DMS 273 treated with DMSO at 0.1 percent for 48 hours (cell line): ENCODE data around the gene DARS1.
"Not testable (repeated sequence)": the region's sequence is repeated elsewhere in the genome, so short reads cannot be mapped to it uniquely, and the experiment has no call there.

ENCODE experiments used
- DNase-seq: peaks from one replicate; lab custom pipeline; 2025; lab: John Stamatoyannopoulos, UW

Gene DARS1

GRCh38 chr2:135984199-135985017 is 1.0 kb downstream of the DARS1 start:
- DNase-seq: no peak

DNA sequence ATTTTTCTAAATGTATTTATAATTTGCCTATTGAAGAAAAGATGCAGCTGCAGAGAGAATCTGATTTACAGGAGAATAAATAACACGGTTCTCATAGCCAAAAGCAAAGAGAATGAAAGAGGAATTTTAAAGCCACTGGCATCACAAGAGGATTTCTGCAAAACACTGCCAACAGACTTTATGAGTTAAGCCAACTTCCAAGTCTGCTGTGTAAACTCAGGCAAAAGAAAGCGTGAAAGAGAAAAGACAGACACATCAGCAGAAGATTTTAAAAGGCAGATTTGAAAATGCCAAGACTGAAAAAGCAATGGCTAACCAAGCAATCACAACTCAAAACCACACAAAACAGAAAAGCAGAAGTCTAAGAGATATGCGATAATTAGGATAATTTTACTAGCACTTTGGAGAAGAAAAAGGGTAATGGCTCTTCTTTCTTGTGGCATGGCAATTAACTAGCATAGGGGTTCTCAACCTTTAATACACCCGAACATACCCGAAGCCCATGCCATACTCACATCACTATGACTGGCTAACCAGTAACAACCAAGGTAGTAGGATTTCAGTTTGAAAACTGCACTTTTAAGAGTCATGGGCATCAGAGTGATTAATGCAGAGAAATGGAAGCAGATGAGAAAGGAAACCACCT is 4.9 kb downstream of the DARS1 start:
- no peak for DNase-seq

- DNase-seq: no peak
These were observed 9.7 kb downstream of the DARS1 start for GRCh38 chr2:135975702-135976101.

- DNase-seq: no peak
These were observed 11.4 kb downstream of the DARS1 start for GRCh38 chr2:135974036-135974435.

- no peak for DNase-seq
These were observed 15.6 kb downstream of the DARS1 start for GRCh38 chr2:135969655-135970387.

- no peak for DNase-seq
These were observed 19.7 kb downstream of the DARS1 start for GRCh38 chr2:135965756-135966155.

DNA sequence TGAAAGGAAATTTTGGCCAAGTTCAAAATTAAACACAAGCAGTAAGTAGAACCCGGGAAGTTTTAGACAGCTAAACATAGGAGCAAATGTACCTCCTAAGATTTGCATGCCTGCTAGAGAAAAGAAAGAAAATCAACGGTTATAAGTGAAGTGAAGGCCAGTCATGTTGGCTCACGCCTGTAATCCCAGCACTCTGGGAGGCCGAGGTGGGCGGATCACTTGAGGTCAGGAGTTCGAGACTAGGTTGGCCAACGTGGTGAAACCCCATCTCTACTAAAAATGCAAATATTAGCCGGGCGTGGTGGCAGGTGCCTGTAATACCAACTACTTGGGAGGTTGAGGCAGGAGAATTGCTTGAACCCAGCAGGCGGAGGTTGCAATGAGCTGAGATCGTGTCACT is 21.0 kb downstream of the DARS1 start:
- not testable (repeated sequence) for DNase-seq

- DNase-seq: no peak
These were observed 21.6 kb downstream of the DARS1 start for GRCh38 chr2:135963841-135964240.

DNA sequence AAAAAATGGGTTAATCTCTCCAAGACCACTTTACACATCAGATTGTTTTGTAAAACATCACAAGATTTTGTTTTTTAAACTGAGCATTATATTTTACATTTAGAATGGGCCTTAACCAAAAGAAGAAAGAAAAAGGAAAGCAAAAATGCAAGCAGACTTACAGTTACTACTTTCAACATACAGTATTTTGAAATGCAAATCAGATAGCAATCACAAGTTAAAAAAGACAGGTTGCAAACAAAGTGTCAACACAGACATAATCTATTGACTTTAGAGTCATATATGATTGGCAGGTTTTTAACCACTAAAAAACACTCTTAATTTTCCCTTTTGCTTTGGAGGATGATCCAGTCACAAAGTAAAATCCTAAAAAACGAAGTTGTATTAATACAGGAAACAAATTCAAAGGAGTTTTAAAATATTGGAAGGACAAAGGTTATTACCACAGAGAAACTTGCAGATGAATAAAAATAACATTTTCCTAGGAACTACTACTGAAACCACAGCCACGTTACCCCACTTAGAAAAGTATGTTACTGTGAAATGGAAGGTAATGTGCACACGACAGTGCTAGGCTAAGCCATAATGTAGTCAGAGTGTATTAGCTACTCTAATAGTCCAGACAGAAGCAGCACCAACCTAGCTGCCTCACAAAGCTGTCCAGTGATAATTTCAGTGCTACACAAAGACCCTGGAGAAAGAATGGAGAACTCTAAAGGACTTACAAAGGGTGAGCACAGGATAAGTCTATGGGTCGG is 22.9 kb downstream of the DARS1 start:
- no peak for DNase-seq

DNA sequence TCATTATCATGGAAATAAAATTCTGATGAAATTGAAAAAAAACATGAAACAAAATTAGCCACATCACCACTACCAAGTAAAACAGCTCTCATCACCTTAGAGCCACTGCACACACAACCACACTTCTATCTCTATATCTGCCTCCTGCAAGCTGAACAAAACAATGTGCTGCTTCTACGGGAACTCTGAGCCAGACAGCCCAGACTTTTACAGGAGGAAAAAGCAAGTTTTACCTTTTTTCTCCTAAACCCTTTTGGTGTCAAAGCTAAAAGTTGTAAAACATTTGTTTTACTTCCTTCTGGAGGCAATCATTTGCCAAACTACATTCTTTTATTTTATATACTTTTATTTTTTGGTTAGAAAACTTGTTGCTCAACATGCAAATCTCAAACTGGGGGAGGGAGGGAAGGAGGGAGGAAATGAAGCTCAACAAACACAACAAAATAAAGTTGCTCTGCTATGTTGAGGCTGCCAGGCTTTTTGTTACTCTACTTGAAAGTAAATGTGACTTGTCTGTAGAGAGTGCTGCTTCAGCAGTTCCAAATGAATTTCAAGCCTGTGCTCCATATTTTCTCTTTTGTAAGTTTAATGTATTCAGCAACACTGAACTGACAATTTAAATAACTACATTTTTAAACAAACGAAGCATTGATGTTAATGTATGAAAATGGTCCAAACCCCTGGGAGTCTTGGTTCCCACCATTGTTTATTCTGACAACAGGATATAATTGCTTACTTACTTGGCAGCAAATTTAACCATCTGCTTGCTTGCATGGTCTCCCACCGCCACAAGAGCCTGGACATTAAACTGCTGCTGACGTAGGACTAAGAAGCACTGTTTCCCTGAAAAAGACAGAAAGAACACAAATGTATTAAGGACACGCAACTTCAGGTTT is 24.5 kb downstream of the DARS1 start:
- DNase-seq: peak; percentile 74

DNA sequence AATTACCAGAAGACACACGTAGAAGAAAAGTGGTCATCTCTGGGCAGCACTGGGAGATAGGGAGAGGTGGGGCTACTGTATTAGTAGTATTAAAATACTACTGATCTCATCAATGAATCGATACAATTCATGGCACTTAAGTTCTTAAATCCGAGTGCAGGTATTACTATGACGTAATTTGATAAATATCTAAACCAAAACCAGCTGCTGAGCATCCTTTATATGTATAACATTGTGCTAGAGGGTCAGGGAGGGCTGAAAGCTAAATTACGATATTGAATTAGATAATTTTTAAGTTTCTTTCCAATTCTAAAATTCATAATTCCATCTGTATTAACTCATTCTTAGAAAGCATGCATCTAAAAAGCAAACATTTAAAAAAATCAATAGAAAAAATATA is 25.3 kb downstream of the DARS1 start:
- DNase-seq: no peak

DNA sequence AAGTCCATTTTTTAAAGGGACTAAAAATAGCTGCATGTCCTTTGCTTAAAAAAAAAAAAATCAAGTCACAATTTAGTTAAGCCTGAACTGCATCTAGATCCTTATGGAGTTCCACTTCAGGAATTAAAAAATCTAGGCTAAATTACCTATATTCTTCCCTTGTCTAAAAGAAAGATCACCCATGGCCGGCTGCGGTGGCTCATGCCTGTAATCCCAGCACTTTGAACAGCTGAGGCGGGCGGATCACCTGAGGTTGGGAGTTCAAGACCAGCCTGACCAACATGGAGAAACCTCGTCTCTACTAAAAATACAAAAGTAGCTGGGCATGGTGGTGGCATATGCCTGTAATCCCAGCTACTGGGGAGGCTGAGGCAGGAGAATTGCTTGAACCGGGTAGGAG is 26.5 kb downstream of the DARS1 start:
- not testable (repeated sequence) for DNase-seq

- DNase-seq: no peak
These were observed 31.3 kb downstream of the DARS1 start for GRCh38 chr2:135954020-135954601.

- DNase-seq: no peak
These were observed 32.5 kb downstream of the DARS1 start for GRCh38 chr2:135952891-135953290.

DNA sequence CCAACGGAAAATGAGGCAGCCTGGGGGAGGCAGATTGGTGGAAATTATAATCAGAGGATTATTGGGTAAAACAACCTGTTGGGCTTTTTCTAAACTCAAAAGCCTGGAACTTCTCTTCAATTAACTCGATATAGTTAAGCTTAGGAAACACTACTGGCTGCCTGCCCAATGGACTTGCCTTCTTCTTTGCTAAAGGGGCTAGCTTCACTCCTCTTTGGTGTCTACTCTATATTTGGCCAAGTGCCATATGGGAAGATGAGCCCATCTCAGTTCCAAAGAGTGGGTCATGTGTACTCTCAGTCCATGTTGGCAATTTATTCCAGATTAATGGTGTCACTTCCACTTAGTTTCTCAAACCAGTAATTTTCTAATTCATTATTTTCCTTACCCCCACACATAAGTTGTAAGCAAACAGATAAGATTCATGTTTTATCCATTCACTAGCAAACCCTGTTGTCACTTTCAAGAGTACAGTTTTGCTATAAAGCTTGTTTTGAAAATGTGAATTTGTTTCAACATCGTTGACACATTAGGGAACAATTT is 34.3 kb downstream of the DARS1 start:
- DNase-seq: peak; percentile 41

DNA sequence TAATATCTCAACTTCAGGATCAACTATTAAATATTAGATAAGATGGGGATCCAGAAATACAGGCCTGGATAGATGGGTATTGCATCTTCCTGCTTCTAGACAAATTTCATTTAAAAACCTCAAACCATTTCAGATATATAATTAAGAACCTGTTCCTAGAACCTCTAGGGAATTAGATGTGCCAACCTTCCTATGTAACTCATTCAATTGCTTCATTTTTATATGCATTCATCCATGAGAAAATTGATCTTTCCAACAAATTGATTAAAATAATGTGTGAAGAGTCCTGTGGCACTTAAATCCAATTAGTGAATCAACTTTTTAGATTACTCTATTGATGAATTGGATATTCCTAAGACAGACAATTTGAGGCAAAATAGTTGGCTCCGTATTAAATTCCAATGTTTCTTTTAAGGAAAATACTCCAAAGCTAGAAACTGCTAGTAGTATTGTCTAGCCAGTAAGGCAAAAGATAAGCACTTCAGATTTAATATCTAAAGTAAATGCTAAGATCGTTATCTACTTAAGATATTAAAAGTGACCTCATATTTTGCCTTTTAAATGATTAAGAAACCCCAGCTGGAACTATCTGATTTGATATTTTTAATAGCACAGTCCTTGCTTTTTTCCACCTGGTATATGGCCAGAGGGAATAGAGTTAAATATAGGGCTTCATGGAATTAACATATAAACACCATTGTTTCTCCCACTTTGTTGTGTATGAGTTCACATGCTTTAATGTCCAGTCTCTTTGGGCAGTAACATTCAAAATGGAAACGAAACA is 35.8 kb downstream of the DARS1 start:
- DNase-seq: no peak

DNA sequence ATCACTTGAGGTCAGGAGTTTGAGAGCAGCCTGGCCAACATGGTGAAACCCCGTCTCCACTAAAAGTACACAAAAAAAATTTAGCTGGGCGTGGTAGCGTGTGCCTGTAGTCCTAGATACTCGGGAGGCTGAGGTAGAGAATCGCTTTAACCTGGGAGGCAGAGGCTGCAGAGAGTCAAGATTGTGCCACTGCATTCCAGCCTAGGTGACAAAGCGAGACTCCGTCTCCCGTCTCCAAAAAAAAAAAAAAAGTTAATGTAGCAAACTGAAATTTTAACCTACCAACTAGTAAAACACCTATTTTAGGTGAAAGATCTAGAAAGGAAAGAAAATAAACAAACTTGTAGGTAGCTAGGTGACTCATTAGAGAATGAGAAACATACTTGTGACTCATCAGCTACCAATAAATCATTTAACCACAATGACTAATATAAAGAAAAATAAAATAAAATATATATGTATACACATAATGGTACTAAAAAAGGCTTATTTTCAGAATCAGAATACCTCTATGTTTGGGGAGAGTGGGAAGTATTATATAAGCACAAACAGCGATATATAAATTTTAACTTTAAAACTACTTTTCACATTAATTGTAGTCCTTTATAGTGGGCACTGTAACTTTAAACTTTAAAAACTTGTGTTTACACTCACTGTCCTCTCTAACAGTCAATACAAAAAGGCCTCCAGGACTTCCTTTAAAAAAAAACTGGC is 36.6 kb downstream of the DARS1 start:
- no peak for DNase-seq

- no peak for DNase-seq
These were observed 37.3 kb downstream of the DARS1 start for GRCh38 chr2:135948141-135948540.

- no peak for DNase-seq
These were observed 37.9 kb downstream of the DARS1 start for GRCh38 chr2:135947483-135947882.
